HG02852 (cell line): ENCODE results near the gene C1QTNF1.
"Not testable (repeated sequence)": the region's sequence is repeated elsewhere in the genome, so short reads cannot be mapped to it uniquely, and the experiment has no call there.

Experiments used
- ATAC-seq: cut with Tn5 transposase; IDR thresholded peaks from one replicate; pipeline ENCODE4 v1.9.1; 2021; ENCODE audit warnings: mild to moderate bottlenecking, moderate library complexity; ENCODE audit not compliant: unreplicated experiment

Gene C1QTNF1

DNA sequence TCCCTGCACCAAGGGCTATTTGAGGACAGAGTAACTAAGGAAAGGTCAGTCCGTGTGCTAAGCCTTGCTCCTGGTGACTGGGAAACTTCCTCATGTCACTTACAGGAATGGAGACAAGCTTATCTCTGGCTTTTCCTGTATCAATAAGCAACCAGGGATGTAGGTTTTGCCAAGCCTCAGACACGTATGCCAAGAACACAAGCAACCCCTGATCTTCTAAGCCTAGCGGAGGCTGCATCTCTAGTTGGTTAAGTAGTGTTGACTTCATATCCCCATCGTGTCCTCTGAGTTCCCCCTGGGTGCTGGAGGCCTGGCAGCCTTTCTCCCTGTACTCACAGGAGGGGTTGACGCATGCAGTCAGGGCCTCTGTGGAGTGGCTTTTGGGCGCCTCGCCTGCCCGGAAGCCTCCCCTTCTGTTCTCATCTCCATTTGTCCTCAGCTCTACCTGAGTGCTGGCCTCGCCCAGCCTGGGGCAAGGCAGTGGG lies 1.4 kb upstream of the C1QTNF1 start:
- ATAC-seq = no peak

DNA sequence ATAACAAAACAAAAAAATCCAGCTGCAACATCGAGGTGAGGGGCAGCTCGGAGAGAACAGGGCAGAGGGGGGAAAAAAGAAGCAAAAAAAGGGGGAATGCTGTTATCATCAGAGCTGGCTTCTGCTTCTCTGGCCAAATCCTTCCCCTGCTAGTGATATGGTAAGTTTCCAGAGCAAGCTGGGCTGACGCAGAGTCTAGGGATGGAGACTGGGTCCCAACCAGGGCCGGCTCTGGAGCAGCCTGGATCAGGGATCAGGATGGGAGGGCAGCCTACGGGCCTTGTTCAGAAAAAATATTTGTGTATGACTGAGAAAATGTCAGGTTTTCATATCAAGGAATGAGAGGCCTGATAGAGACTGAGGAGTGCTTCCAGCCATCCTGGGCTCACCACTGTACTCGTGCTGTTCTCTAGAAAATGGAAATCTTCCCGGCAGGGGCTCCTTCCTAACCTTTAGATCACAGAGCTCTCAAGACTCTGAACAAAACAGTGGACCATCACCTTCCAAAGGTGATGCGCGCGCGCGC lies 726 bp upstream of the C1QTNF1 start:
- ATAC-seq = no peak

DNA sequence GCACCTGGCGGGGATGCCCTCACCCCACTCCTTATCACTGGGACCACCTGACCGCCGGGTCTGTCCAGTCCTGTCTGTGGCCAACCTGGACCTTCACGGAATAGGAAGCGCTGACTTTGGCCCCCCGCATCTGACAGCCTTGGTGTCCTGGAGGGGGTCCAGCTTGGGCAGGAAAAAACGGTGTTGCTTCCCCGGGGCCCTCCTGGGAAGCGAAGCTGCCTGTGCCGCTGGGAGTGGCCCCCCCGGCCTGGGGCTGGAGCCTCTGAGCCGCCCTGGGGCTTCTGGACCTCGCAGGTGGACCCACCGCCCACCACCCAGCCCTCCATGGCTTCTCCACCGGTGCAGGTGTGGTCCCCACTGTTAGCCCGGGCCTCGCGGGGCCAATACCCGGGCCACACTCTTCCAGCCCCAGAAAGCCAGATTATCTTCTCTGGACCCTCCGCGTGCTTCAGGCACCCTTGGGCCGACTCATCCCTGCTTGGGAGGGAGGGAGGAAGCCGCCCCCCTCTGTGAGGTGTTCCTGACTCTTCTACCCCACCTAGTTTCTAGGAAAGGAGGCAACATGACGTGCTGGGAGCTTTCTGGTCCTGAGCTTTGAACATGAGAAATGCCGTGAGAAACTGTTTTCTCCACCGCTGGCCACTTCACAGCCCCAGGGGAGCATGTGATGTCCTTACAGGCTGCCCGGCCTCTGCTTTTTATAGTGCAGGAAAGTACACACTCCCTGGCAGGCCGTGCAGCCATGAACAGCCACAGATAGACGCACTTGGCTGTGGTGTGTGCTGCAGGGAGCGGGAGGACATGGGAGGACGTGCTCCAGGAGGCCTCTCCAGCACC lies 1.1 kb downstream of the C1QTNF1 start:
- ATAC-seq = no peak

DNA sequence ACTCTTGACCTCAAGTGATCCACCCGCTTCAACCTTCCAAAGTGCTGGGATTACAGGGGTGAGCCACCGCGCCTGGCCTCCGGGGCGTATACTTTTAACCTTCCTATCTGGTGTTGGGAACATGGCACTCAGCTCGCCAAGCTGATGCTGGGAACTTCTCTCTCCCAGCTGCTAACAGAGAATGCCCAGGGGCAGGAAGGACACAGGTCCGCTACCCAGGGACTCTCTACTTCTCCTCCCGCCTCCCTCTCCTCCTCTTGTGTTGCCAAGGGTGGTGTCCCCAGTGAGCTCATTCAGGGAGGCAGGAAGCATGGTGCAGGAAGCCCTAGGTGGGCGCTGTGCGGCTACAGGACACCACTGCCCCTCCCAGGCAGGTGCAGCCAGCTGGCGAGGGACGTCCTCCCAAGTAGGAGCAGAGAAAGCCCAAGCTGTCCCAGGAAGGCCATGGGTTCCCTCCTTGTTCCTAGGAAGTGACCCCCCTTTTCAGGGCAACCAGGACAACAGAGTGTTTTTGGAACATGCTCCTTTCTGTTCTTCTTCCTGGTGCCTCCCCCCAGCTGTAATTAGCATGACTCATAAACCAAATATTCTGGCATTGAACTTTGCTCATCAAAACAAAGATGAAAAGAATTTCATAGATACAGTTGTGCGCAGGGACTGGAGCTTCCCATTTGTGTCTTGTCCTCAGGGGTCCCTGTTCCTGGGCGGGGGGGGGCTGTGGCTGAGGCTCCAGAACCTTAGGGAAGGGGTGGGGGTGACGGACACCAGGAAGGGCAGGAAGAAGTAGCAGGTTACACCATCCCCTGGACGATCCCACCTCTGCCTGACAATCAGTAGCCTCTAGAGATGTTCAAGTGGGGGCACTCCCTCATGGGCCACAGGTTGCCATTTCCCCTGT lies 2.7 kb downstream of the C1QTNF1 start:
- no peak for ATAC-seq

DNA sequence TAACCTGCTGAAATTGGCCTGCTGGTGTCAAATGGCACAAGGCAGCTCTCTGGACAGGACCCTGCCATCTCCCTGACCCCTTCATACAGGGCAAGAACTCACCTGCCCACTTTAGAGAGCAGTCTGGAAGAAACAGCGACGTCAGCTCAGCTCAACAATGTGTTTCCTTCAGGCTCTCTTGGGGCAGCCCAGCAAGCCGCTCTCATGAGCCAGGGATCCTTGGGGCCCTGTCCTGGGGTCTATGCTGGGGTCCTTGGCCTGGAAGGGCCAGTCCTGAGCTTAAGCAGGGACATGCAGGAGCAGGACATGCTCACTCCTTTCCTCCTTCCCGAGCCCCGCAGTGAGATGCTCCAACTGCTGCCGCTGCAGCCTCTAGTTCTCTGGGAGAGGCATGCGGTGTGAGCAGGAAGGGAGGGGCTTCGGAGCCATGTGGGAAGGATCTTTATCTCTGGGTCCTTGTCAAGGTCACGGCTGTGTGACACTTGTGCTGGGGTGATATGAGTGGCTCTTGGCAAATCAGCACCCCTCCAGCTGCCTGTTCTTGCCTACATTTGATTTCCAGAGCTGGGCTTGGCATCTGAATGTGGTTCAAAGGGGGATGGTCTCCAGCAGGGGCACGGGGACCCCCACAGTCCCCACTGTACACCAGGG lies 3.4 kb downstream of the C1QTNF1 start:
- no peak for ATAC-seq

DNA sequence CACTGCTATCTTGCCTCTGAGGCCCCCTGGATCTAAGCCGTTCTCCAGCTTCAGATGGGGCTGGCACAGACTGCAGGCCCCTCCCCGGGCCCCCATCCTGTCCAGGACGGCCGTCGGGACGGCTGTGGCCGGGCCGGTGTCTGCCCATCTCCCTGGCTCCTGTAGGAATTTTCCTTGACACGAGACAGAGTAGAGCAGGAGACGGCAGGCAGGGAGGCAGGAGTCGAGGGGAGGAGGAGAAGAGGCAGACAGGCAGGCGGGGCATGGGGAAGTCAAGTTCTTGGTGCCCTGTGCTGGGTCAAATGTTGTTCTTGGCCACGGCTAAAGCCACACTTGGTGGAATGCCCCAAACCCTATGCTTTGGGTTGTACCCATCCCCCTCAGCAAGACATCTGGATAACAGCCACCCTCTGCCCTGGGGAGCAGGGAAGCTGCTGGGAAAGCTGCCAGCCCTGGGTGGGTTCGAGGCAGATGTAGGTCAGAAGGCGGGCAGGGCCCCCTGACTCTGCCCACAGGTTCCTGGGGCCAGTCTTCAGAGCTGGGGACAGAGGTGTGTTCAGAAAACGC lies 4.0 kb downstream of the C1QTNF1 start:
- no peak for ATAC-seq

DNA sequence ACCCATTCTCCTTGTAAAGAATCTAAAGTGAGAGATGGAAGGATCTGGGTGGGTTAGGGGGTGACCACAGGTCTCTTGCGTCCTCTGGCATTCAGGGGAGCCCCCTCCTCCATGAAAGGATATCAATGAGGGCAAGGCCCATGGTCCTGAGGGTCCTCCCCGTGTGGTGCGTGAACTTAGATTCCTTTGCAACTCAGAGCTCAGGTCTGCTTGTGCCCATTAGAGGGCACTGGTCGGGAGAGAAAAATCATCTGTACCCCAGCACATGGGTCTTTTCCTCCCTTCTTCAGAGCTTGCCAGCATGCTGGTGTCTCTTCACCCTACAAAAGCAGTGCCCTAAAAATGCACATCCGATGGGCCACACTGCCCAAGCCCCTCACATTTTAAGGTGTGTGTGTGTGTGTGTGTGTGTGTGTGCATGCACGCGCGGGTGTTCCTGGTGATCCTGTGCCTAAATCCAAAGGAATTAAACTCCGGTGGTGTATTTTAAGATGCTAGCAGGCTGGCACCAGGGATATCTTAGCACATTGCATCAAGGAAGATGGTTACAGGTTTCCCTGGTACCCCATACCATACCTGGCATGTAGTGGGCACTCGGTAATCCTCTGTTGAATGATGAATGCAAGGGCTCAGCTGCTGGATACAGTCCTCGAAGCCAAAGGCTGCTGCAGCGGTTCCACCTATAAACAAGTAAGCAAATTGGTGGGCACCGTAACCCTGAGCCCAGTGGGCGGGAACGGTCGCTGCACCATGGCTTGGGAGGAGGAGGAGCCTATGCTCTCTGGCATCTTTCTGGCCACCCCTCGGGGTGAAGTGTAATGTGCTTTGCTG lies 4.7 kb downstream of the C1QTNF1 start:
- ATAC-seq = no peak

DNA sequence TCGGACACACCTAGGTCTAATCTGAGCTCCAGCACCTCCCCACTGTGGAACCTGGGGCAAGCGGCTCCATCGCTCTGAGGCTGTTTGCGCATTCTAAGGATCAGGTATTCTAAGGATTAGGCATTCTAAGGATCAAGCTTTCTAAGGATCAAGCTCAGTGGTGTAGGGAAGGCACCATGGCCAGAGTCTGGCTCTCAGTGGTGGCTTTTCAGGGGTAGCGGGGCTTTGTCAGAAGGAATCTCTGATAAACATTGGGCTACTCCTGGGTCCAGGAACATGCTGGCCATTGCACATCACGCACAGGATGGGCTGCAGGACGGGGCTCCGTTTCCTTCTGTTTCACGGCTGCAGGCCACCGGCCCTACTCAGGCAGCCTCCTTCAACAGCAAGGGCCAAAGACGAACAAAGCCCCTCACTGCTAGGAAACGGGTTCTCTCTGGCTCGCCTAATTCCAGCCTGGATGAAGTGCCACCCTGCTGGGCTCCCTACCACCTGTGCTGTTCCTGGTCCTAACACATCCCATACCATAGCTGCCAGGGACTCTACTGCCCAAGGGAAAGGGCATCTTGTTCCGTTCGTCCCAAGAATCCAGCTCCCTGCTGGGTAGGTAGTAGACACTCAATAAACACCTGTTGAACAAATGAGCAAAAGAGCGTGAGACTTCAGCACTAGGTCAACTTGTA lies 5.5 kb downstream of the C1QTNF1 start:
- no peak for ATAC-seq

DNA sequence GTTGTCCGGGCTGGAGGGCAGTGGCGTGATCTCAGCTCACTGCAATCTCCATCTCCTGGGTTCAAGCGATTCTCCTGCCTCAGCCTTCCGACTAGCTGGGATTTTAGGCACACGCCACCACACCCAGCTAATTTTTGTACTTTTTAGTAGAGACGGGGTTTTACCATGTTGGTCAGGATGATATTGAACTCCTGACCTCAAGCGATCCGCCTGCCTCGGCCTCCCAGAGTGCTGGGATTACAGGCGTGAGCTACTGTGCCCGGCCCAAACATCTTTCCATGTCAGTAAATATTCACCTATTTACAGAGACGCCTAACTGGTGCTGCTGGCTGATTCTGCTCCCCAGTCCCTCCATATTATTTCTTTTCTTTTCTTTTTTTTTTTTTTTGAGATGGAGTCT lies 6.7 kb downstream of the C1QTNF1 start:
- ATAC-seq = not testable (repeated sequence)

DNA sequence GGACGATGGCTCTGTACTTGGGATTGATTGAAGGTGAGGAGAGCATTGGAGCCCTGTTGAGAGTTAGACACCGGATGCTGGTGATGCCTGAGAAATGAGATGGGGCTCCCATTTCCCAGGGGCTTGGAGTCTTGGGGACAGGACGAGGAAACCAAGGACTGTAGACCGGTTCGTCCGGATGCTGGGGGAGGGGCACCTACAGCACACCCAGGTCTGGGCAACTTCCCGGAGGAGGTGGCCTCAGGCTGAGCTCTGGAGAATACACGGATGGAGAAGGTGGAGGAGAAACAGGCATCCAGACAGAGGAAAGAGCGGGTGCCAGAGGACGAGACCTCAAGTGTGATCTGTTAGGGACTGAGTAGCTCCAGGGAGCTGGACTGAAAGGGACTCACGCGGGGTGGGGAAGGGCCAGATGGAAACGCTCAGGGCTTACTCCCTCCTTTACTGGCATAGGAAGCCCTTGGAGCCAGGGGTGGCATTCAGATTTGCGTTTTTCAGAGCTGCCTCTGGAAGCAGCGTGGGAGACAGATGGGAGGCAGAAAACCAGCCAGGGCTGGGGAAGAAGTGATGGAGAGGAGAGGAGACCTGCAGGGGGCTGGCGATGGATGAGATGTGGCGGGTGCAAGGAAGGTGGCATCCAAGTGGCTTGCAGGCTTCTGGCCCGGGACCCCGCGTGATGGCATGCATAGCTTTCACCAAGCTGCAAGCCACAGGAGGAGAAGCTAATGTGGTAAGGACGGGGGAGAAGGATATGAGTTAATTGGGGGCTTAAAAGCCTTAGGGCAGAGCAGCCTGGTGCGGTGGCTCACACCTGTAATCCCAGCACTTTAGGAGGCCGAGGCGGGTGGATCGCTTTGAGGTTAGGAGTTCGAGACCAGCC lies 8.3 kb downstream of the C1QTNF1 start:
- ATAC-seq = no peak

DNA sequence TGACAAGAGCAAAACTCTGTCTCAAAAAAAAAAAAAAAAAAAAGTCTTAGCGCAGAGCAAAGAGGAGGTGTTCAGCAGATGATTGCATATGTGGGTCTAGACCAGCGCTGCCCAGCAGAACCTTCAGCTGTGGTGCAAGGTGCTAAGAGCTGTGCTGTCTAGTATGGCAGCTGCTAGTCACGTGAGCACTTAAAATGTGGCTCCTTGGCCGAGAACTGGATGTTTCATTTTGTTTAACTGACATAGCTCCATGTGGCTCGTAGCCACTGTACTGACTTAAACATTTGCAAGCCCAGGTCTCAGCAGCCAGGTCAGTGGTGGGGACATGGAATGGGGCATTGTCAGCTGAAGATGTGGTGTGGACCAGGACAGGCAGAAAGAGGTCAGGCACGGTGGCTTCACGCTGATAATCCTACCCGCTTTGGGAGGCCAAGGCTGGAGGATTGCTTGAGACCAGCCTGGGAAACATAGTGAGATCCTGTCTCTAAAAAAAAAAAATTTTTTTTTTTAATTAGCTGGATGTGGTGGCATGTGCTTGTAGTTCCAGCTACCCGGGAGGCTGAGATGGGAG lies 9.2 kb downstream of the C1QTNF1 start:
- ATAC-seq = no peak

DNA sequence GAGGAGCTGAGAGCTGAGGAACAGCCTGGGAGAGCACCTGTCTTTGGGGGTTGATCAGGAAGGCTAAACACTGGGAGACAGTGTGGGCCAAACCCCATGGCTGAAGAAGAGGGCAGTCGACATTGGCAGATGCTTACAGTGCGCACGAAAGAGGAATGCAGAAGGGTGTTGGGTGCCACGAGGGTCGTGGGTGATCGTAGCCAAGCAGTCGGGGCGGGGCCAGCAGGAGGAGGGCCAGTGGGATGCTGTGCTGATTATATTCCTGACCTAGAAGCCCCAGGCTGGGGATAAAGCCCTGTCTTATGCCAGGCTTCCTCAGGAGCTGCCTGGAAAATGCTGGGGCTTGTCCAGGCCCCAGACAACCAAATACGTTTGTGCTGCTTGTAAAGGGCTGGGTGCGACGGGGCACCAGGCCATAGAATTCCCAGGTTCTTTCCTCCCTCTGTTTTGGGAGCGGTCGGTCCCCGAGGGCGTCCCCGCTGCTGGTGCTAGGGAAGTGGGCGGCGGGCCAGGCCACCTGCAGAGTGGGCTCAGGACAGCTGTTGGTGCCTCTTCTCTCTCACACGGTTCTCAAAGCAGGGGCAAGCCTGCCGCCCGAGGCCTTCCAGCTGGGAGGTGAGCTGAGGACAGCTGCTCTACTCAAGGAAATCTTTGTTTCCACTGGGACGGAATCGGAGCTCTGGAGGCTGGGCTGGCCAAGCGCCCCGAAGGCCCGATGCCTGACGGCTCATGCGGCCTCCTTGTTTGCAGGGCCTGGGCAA lies 10.0 kb downstream of the C1QTNF1 start:
- ATAC-seq = no peak

DNA sequence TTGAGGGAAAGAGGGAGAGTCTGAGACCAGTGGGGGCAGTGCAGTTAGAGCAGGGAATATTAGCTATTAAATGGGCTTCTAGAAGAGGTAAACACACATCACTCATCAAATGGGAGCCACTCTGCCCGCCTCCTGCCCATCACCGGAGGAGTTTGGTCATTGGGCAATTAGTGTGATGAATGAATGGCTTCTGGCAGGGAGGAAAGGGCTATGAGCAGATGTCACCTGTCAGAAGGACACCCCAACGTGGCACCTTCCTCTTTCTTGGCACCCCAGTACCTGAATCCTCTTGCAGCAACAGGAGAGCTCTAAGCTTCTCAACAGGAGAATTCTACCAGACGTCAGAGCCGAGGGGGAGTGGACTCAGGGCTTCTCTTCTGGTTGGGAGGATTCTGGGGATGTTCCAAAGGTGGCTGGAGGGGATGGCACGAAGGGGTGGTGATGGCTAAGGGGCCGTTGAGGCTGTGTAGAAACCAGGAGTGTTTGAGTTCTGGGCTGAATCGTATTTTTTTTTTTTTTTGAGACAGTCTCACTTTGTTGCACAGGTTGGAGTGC lies 11.0 kb downstream of the C1QTNF1 start:
- no peak for ATAC-seq

DNA sequence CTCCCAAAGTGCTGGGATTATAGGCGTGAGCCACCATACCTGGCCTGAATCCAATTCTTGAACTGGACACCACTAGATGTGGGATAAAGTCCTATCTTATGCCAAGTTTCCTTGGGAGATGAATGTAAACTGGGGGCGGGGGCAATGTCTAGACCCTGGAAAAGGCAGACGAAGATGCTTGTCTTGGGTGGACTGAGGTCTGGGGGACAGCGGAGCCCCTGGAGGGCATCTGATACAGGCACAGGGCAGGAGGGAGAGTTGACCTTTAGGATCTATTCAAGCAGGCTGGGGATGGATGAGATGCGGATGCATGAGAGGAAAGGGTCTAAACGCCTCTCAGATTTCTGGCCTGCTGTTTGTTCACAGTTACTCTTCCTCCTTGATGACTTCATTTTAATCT lies 11.7 kb downstream of the C1QTNF1 start:
- ATAC-seq = no peak

DNA sequence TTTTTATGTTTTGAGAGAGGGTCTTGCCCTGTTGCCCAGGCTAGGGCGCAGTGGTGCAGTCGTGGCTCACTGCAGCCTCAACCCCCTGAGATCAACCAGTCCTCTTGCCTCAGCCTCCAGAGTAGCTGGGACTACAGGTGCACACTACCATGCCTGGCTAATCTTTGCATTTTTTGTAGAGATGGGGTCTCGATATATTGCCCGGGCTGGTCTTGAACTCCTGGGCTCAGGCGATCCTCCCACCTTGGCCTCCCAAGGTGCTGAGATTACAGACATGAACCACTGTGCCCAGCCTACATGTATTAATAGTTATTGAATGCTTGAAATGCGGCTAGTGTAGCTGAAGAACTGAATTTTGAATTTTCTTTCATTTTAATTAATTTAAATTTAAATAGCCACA lies 12.2 kb downstream of the C1QTNF1 start:
- no peak for ATAC-seq

DNA sequence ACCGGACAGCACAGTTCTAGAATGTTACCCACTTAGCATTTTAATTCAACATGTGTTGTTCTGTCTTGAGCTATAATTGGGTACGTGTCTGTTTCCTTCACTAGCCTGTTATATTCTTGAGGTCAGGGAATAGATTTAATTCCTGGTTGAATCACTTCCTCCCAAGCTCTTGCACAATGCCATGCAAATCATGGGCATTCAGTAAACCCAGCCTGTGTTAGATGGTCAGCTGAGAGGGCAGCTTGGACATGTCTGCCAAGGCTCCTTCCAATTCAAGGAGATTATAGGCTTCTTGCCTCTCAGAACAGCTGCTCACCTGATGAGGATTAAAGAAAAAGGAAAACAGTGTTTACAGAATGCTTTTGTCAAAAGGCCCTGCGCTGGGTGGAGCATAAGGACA lies 12.6 kb downstream of the C1QTNF1 start:
- ATAC-seq = no peak

DNA sequence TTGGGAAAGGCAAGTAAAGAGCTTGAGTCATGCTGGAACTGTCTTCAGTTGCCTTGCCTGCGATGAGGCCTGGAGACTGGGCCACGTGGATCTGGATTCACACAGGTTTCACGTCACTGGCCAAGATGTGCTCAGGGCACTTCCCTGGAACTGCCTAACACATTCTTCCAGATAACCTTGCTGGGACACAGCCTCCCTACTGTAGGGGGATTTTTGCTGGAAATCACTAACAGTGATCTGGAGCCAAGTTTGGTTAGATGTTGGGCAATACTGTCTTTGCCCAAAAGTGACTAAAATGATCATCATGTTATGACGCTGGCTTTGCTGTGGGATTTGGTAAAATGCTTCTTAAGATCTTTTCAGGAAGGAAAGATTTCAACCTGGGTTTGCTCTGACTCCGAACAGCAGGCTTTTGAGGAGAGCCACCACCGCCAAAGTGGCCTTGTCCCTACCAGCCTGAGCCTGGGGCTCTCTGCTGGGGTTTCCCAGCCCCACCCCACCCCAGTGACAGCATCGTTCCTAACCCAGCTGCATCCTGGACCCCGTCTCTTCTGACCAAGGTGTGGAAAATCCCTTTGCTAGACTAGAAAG lies 14.7 kb downstream of the C1QTNF1 start:
- ATAC-seq = no peak
